Measurements from ENCODE around the gene SPRTN.

GRCh38 chr1:231383159-231383860, 45.2 kb downstream of the SPRTN start:
- TF ChIP-seq CTCF (IDR thresholded peaks at IDR 0.05) (no peak), POLR2AphosphoS5 (IDR thresholded peaks at IDR 0.05; ENCODE audit: insufficient read depth in 1 of 2, low read depth in 1 of 2) (peak in 1 of 2 donors; percentile 18), POLR2A (IDR thresholded peaks at IDR 0.05) (no peak)
